ENCODE data around the gene EPHB2.
A peak's percentile ranks its signal among the peaks of the same experiment; 100 is the strongest.

The EPHB2 gene

GRCh38 chr1:22878626-22879025, 168.0 kb downstream of the EPHB2 start:
- no peak for DNase-seq
- Mint-ChIP-seq H3K27ac (no peak overlapping the region), H3K4me1 (peaks cover 21% of the 10 kb centered on the region), H3K4me3 (no peak overlapping the region), H3K36me3 (ENCODE audit: low read depth) (peaks cover 5% of the 10 kb centered on the region), H3K9me3 (no peaks in the 10 kb centered on the region), H3K27me3 (ENCODE audit: low read depth, poor library complexity) (peaks cover 41% of the 10 kb centered on the region)
- no peak for TF ChIP-seq CTCF (IDR thresholded peaks at IDR 0.05)

GRCh38 chr1:22879445-22879844, 168.8 kb downstream of the EPHB2 start:
- Mint-ChIP-seq H3K4me1 (peaks cover 16% of the 10 kb centered on the region), H3K27ac (no peak overlapping the region), H3K9me3 (no peaks in the 10 kb centered on the region), H3K36me3 (ENCODE audit: low read depth) (peaks cover under 1% of the 10 kb centered on the region), H3K27me3 (ENCODE audit: low read depth, poor library complexity) (peaks cover 42% of the 10 kb centered on the region), H3K4me3 (no peak overlapping the region)
- TF ChIP-seq CTCF (IDR thresholded peaks at IDR 0.05) = no peak
- DNase-seq = no peak

- TF ChIP-seq CTCF (IDR thresholded peaks at IDR 0.05) = no peak
- Mint-ChIP-seq H3K9me3 (no peaks in the 10 kb centered on the region), H3K27ac (no peak overlapping the region), H3K27me3 (ENCODE audit: low read depth, poor library complexity) (peaks cover 43% of the 10 kb centered on the region), H3K4me1 (peaks cover 11% of the 10 kb centered on the region), H3K36me3 (ENCODE audit: low read depth) (peaks cover 6% of the 10 kb centered on the region), H3K4me3 (no peak overlapping the region)
- no peak for DNase-seq
Observed at GRCh38 chr1:22880174-22880601, 169.5 kb downstream of the EPHB2 start.

- DNase-seq = no peak
- Mint-ChIP-seq H3K4me1 (peaks cover 18% of the 10 kb centered on the region), H3K27me3 (ENCODE audit: low read depth, poor library complexity) (peaks cover 43% of the 10 kb centered on the region), H3K27ac (no peak overlapping the region), H3K4me3 (no peak overlapping the region), H3K9me3 (no peaks in the 10 kb centered on the region), H3K36me3 (ENCODE audit: low read depth) (peaks cover 6% of the 10 kb centered on the region)
- no peak for TF ChIP-seq CTCF (IDR thresholded peaks at IDR 0.05)
Observed at GRCh38 chr1:22883406-22883805, 172.8 kb downstream of the EPHB2 start.

- Mint-ChIP-seq H3K27ac (no peak overlapping the region), H3K4me1 (peaks cover 22% of the 10 kb centered on the region), H3K9me3 (no peaks in the 10 kb centered on the region), H3K27me3 (ENCODE audit: low read depth, poor library complexity) (peaks cover 40% of the 10 kb centered on the region), H3K4me3 (no peak overlapping the region), H3K36me3 (ENCODE audit: low read depth) (peaks cover 6% of the 10 kb centered on the region)
- TF ChIP-seq CTCF (IDR thresholded peaks at IDR 0.05) = no peak
- no peak for DNase-seq
Observed at GRCh38 chr1:22884806-22885530, 174.3 kb downstream of the EPHB2 start.

- Mint-ChIP-seq H3K4me3 (no peak overlapping the region), H3K27me3 (ENCODE audit: low read depth, poor library complexity) (peaks cover 51% of the 10 kb centered on the region), H3K27ac (peak overlapping the region; percentile 13), H3K36me3 (ENCODE audit: low read depth) (peaks cover 6% of the 10 kb centered on the region), H3K4me1 (peaks cover 22% of the 10 kb centered on the region), H3K9me3 (no peaks in the 10 kb centered on the region)
- TF ChIP-seq CTCF (IDR thresholded peaks at IDR 0.05) = no peak
- no peak for DNase-seq
Observed at GRCh38 chr1:22886211-22886610, 175.6 kb downstream of the EPHB2 start.

All from nephron progenitor cell (in vitro differentiated cells).